Measurements from ENCODE around the gene SPPL2A. TPM values are rescaled to one million over a fixed set of nuclear protein-coding genes. Genes with fewer than 3 reads are reported as not detected.

Gene SPPL2A
- total and polyA plus RNA-seq, 2 of the 13 experiments (the other 11 are each of a cell fraction or from before 2014, with no cell fraction given): 80.5 to 105 TPM

- no peaks in the 10 kb centered on the region for H3K79me2 ChIP-seq (ENCODE audit: insufficient read depth, low read length)
- H3K4me1 ChIP-seq (ENCODE audit: insufficient read depth, low read length): peaks cover 28% of the 10 kb centered on the region
- BruUV-seq (replicated peaks): no TSS peak
- WGBS (ENCODE audit: low lambda C conversion rate): 0% methylated on average over 1 of the region's 1 CpG
- no peaks in the 10 kb centered on the region for H4K20me1 ChIP-seq (ENCODE audit: insufficient read depth, low read length)
- ATAC-seq (peak; percentile 98), DNase-seq (ENCODE audit: low spot score) (peak; percentile 94), FAIRE-seq (peak; percentile 92)
- POLR2A ChIA-PET: interaction anchor here (0.7 to 1.6 kb wide), 3 partner anchors 32 to 48 kb away, joined by 4 read pairs; partner anchors contain the start of gene TRPM7
- intact Hi-C loops (cut with micrococcal nuclease; ENCODE audit: unreplicated experiment): no loop called here
- CTCF ChIA-PET (ENCODE audit: low intra/inter-chr PET ratio, low total read pairs): no interaction called here
- H3K4me3 ChIP-seq (replicated peaks in 1 of 3; ENCODE audit: insufficient read depth in 1 of 3, low read depth in 2 of 3, low read length in 3 of 3): no peak overlapping the region
- no peak overlapping the region for H3K9ac ChIP-seq (ENCODE audit: insufficient read depth, low read depth, low read length)
- 0 out of 2 replicates have a peak overlapping the region, but pooled peaks have one; percentile 1 for H3K4me2 ChIP-seq (ENCODE audit: low read depth, low read length)
- no peaks in the 10 kb centered on the region for H3K27me3 ChIP-seq (ENCODE audit: control insufficient read depth in 1 of 2, insufficient read depth in 2 of 2, low read length in 2 of 2)
- in situ Hi-C loops (cut with HindIII; ENCODE audit: extremely low pct_ligation_motif_present, low pct_unique_long_range_greater_than_20kb): no loop called here
- peak overlapping the region; percentile 54 for H3K27ac ChIP-seq (ENCODE audit: extremely low read length, insufficient read depth, low read length)
- H2AFZ ChIP-seq (ENCODE audit: low read length): no peak overlapping the region
- H3K36me3 ChIP-seq (replicated peaks in 1 of 2; ENCODE audit: control insufficient read depth in 1 of 2, insufficient read depth in 2 of 2, low read length in 2 of 2): peaks cover 0 to 15% of the 10 kb centered on the region in 2 experiments; a peak in 3 of 5 replicates
- H3K9me3 ChIP-seq (ENCODE audit: low read length): no peaks in the 10 kb centered on the region
- TF ChIP-seq TP53 (CRISPR knock-in tag; conservative IDR thresholded peaks at IDR 0.05): no peak
- 0 out of 2 replicates have a peak, but pooled peaks have one; percentile 38 for TF ChIP-seq KDM3A (CRISPR knock-in tag; IDR thresholded peaks at IDR 0.05; ENCODE audit: low read depth)
- peak; percentile 95 for TF ChIP-seq HOMEZ (CRISPR knock-in tag; IDR thresholded peaks at IDR 0.05; ENCODE audit: low read depth)
- 0 out of 2 replicates have a peak, but pooled peaks have one; percentile 47 for TF ChIP-seq HMGXB3 (CRISPR knock-in tag; IDR thresholded peaks at IDR 0.05; ENCODE audit: borderline replicate concordance)
- TF ChIP-seq HMG20A (CRISPR knock-in tag; IDR thresholded peaks at IDR 0.05; ENCODE audit: borderline replicate concordance): peak; percentile 96
- TF ChIP-seq KLF12 (CRISPR knock-in tag; IDR thresholded peaks at IDR 0.05; ENCODE audit: borderline replicate concordance): 0 out of 2 replicates have a peak, but pooled peaks have one; percentile 32
- peak; percentile 76 for TF ChIP-seq THAP11 (CRISPR knock-in tag; IDR thresholded peaks at IDR 0.05)
- peak; percentile 33; the same call in 1 of the 2 replicates for TF ChIP-seq TFDP1 (CRISPR knock-in tag; IDR thresholded peaks at IDR 0.05; ENCODE audit: borderline replicate concordance)
- peak; percentile 82 for TF ChIP-seq ERF (CRISPR knock-in tag; IDR thresholded peaks at IDR 0.05)
- TF ChIP-seq KMT2B (CRISPR knock-in tag; IDR thresholded peaks at IDR 0.05): 0 out of 2 replicates have a peak, but pooled peaks have one; percentile 34
- no peak for TF ChIP-seq ZNF530 (CRISPR knock-in tag; IDR thresholded peaks at IDR 0.05; ENCODE audit: low read depth)
- no peak for TF ChIP-seq ZNF550 (CRISPR knock-in tag; IDR thresholded peaks at IDR 0.05; ENCODE audit: borderline replicate concordance)
- no peak for TF ChIP-seq XBP1 (CRISPR knock-in tag; IDR thresholded peaks at IDR 0.05)
- TF ChIP-seq MED1 (CRISPR knock-in tag; IDR thresholded peaks at IDR 0.05): peak; percentile 91
- peak; percentile 82; the same call in 1 of the 2 replicates for TF ChIP-seq ZNF335 (CRISPR knock-in tag; IDR thresholded peaks at IDR 0.05)
- peak; percentile 86 for TF ChIP-seq SOX5 (CRISPR knock-in tag; IDR thresholded peaks at IDR 0.05; ENCODE audit: borderline replicate concordance)
- TF ChIP-seq PAWR (CRISPR knock-in tag; IDR thresholded peaks at IDR 0.05; ENCODE audit: borderline replicate concordance): no peak
- TF ChIP-seq ZEB1 (IDR thresholded peaks at IDR 0.05; ENCODE audit: insufficient replicate concordance, low read depth): no peak
- peak; percentile 92 for TF ChIP-seq ZNF264 (CRISPR knock-in tag; IDR thresholded peaks at IDR 0.05)
Observed at GRCh38 chr15:50718700-50719125, 46.8 kb downstream of the SPPL2A start.

All from HepG2 (cell line).